GM21360 (cell line): ENCODE measurements around the gene KRTAP9-7.

ENCODE experiments used
- ATAC-seq: cut with Tn5 transposase; IDR thresholded peaks from one replicate; pipeline ENCODE4 v1.9.1; 2021; ENCODE audit warnings: mild to moderate bottlenecking, moderate library complexity; ENCODE audit not compliant: unreplicated experiment

KRTAP9-7 gene

DNA sequence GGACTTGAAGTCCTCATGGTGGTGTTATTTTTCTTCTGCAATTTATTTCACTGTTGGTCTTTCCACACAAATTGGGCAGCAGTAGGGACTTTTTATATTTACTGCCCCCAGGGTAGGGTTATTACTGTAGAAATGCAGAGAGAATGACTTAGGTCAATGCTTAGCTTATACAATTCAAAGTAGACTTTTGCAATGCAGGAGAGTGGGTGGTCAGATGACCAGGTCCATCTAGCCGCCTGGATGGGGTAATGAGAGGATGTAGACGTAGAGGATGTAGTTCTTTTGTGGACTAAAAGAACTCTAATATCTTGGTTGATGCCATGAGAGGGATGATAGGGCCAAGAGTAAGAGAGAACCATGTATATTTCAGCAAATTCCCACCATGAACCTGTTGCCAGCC, 42.7 kb downstream of the KRTAP9-7 start:
- no peak for ATAC-seq

DNA sequence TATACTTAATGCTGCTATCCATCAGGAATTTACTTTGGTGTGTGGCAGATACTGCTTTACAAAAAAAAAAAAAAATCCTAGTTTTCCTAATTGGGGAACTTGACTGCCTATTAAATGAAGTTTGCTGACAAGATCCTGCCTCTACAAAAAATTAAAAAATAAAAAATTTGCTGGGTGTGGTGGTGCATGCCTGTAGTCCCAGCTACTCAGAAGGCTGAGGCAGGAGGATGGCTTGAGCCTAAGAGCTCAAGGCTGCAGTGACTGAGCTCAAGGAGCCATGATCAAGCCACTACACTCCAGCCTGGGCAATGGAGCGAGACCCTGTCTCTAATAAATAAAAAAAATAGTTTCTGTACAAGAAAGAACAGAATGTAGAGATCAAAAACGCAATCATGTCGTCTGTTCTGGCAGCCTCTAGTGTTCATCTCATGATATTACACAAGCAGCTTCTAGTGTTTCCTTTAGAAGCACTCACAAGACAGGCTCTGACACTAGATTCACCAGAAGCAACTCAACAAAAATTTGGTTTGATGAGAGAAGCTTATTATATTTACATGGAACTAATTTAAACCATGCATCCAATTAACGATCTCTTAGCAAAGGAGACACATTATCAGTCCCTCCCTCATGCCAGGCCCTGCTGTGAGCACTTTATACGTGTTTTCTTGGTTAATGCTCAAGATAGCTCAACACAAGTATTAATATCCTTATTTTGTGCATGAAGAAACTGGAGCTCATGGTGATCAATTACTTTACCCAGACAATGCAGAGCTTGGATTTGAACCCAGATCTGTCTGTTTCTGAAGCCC, 46.8 kb downstream of the KRTAP9-7 start:
- ATAC-seq, result no peak

DNA sequence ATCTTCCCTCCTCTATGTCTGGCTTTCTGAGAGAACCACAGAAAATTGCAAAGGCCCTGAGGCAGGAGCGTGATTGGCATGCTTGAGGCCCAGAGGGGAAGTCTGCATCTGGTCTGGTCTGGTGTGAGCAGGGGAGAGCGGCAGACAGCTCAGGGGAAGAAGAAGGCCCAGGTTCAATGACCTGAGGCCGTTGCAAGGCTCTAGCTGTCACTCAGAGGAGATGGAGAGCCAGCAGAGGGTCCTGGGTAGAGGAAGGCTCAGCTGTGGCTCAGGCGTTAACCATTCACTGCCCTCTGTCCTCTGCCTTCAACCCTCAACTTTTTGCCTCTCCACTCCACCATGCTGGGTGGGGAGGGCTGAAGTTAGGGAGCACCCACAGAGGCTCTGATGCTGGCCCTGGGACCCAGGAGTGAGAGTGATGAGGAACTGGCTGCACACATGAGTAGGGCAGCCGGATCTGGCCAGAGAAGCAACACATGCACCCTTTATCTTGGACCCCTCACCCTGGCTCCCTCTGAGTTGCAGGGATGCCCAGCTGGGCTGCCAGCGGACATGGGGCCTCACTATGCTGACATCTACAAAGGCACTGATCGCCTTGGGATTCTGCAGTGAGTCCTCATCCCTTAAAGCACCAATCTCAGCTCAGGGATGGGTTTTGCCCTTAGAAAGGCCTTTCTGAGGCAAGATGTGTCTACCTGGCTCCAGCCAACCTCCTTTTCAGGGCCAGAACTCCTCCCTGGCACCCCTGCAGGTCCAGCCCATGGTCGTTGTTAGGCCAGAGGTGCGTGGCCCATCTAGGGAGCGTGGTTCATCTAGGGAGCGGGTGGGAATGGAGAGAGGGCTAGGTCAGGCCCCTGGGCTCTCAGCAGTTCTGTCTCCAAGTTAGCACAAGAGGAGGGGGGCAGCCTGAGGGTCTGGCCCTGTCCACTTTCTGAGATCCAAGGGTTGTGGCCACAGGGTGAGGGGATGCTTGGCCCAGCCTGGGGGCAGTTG, 47.7 kb downstream of the KRTAP9-7 start:
- ATAC-seq, result no peak

DNA sequence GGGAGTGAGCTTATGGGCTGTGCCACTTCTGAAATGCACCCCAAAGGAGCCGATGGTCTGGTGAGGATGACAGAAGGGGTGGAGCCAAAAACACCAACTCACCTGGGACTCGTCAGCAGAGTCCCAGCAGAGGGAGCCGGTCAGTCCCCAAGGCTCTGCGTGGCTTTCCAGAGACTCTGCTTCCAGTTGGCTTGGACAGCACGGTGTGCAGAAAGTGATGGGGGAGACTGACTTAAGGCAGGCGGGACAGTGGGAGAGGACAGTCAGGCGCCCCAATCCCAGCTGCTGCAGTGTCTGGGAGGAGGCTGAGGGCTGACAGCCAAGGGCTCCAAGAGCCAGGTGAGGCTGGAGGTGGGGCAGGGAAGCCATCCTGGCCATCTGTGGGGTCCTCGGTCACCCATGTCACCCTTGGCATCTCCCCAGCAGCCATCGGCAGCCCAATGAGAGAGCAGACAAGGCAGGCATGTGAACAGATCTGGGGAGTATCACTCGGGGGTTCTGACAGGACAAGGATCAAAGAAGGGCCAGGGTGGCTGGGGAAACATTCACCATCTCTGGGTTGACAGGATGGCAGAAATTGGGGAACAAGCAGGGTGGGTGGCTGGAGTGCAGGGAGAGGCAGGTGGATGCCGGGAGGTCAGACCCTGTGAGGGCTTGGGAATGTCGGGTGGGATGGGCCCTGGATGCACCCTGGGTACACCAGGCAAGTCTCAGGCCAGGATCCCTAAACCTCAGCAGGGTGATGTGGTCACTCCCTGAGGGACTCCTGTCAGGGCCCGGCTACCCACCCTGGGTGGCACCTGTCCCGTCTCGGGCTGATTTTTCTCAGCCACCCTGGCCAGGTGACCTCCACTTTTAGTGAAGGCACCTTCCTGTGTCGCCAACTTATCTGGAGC, 48.9 kb downstream of the KRTAP9-7 start:
- ATAC-seq, result no peak

DNA sequence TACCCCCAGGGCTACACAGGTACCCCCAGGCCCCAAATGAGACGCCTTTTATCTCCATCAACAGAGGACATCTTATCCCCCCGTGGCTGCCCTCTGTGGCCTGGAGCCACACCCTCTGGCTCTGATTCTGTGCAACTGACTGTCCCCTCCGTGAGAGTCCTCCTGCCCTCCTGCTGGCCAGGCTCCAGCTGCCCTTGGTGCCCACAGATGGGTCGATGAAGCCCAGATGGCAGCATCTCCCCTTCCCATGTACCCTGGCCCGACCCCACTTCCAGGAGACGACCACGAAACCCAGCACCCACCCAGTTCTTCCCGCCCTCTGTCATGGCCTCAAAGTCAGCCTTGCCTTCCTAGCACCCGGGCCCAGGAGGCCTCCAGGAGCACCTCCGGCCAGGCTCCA, 49.6 kb downstream of the KRTAP9-7 start:
- ATAC-seq, result no peak

DNA sequence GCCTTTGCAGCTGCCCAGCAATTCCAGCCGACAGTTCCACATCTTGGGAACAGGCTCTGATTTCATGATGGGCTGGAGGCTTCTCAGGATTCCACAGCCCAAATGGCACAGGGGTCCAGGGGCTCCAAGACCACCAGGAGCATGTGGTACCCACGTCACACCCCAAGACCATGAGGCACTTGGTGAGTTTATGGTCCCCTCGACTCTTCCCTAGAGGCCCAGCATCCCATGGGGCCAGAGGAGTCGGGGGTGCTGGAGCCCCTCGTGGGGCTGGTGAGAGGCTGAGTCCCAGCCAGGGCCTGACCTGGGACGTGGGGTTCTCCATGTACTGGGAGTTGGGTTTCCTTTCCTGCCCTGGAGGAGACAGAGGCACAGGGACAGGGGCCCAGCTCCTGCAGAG, 50.1 kb downstream of the KRTAP9-7 start:
- no peak for ATAC-seq
